HEK293 (cell line): ENCODE results near the gene EIF4EBP2.

Experiments used
- CTCF ChIA-PET: fragments of 350-600 bp; formaldehyde crosslinking; extraction: SDS; loops from one replicate; lab custom pipeline; 2021; ENCODE audit warnings: antibody characterized with exemption; lab: Yijun Ruan, JAX
- POLR2A ChIA-PET: fragments of 300-600 bp; formaldehyde crosslinking; extraction: SDS; loops from one replicate; lab custom pipeline; 2020; ENCODE audit warnings: antibody characterized with exemption, inconsistent platforms; lab: Yijun Ruan, JAX
- H3K27ac ChIP-seq: fragments of 200-500 bp; sonication (Bioruptor generic); 2 replicates; pipeline ENCODE4 v1.5.1; 2014; ENCODE audit warnings: low read depth, low read length, control low read depth, inconsistent platforms; ENCODE audit errors: extremely low read depth
- H3K36me3 ChIP-seq, 2 experiments: fragments of 200-500 bp in 1 of 2; sonication (Bioruptor generic) in 1 of 2; 1 replicate in 1 of 2; 2 replicates in 1 of 2; pipeline ENCODE4 v1.5.1; 2014 to 2017; ENCODE audit warnings: inconsistent platforms in 2 of 2, low read length in 2 of 2; ENCODE audit not compliant: control insufficient read depth in 2 of 2, insufficient read depth in 1 of 2
- H3K4me1 ChIP-seq: fragments of 200-500 bp; sonication (Bioruptor generic); 2 replicates; pipeline ENCODE4 v1.5.1; 2014; ENCODE audit warnings: mild to moderate bottlenecking, low read length, inconsistent platforms; ENCODE audit not compliant: control insufficient read depth, insufficient read depth
- H3K4me3 ChIP-seq: 2 replicates; pipeline ENCODE4 v1.5.1; 2011; ENCODE audit warnings: low read depth, mild to moderate bottlenecking, control low read depth, low read length, moderate library complexity
- H3K9me3 ChIP-seq: fragments of 200-500 bp; sonication (Bioruptor generic); 2 replicates; pipeline ENCODE4 v1.5.1; 2014; ENCODE audit warnings: low read depth, low read length, inconsistent platforms; ENCODE audit not compliant: control insufficient read depth, insufficient read depth
- BCL11B ChIP-seq: fragments of 450-650 bp; formaldehyde crosslinking; IDR thresholded peaks from 2 replicates; pipeline ENCODE4 v1.5.1; 2016; ENCODE audit warnings: low read depth, missing biosample characterization, missing genetic modification characterization
- KLF9 ChIP-seq: fragments of 450-650 bp; formaldehyde crosslinking; IDR thresholded peaks from 2 replicates; pipeline ENCODE4 v1.5.1; 2016; ENCODE audit warnings: missing biosample characterization, missing genetic modification characterization, low read depth
- OSR2 ChIP-seq: fragments of 450-650 bp; formaldehyde crosslinking; IDR thresholded peaks from 2 replicates; pipeline ENCODE4 v1.5.1; 2016; ENCODE audit warnings: missing biosample characterization, missing genetic modification characterization
- SCRT1 ChIP-seq: fragments of 450-650 bp; formaldehyde crosslinking; IDR thresholded peaks from 2 replicates; pipeline ENCODE4 v1.5.1; 2016; ENCODE audit warnings: missing biosample characterization, missing genetic modification characterization, borderline replicate concordance
- ZNF121 ChIP-seq: fragments of 450-650 bp; formaldehyde crosslinking; IDR thresholded peaks from 2 replicates; pipeline ENCODE4 v1.5.1; 2016; ENCODE audit warnings: missing biosample characterization, missing genetic modification characterization
- ZNF132 ChIP-seq: fragments of 450-650 bp; formaldehyde crosslinking; IDR thresholded peaks from 2 replicates; pipeline ENCODE4 v1.5.1; 2017; ENCODE audit warnings: missing biosample characterization, missing genetic modification characterization, borderline replicate concordance
- ZNF138 ChIP-seq: fragments of 450-650 bp; formaldehyde crosslinking; IDR thresholded peaks from 2 replicates; pipeline ENCODE4 v1.5.1; 2016; ENCODE audit warnings: missing biosample characterization, missing genetic modification characterization, borderline replicate concordance
- ZNF2 ChIP-seq: fragments of 450-650 bp; formaldehyde crosslinking; IDR thresholded peaks from 2 replicates; pipeline ENCODE4 v1.5.1; 2016; ENCODE audit warnings: missing biosample characterization, missing genetic modification characterization
- ZNF239 ChIP-seq: fragments of 450-650 bp; formaldehyde crosslinking; IDR thresholded peaks from 2 replicates; pipeline ENCODE4 v1.5.1; 2016; ENCODE audit warnings: missing biosample characterization, missing genetic modification characterization
- ZNF302 ChIP-seq: fragments of 450-650 bp; formaldehyde crosslinking; IDR thresholded peaks from 2 replicates; pipeline ENCODE4 v1.5.1; 2016; ENCODE audit warnings: missing biosample characterization, missing genetic modification characterization, low read depth
- ZNF350 ChIP-seq: fragments of 450-650 bp; formaldehyde crosslinking; IDR thresholded peaks from 2 replicates; pipeline ENCODE4 v1.5.0; 2017; ENCODE audit warnings: missing biosample characterization, mild to moderate bottlenecking, missing genetic modification characterization
- ZNF600 ChIP-seq: fragments of 450-650 bp; formaldehyde crosslinking; IDR thresholded peaks from 2 replicates; pipeline ENCODE4 v1.5.1; 2016; ENCODE audit warnings: missing biosample characterization, missing genetic modification characterization
- ZNF621 ChIP-seq: fragments of 450-650 bp; formaldehyde crosslinking; IDR thresholded peaks from 2 replicates; pipeline ENCODE4 v1.5.1; 2017; ENCODE audit warnings: missing biosample characterization, missing genetic modification characterization
- ZNF623 ChIP-seq: fragments of 450-650 bp; formaldehyde crosslinking; IDR thresholded peaks from 2 replicates; pipeline ENCODE4 v1.5.1; 2016; ENCODE audit warnings: missing biosample characterization, missing genetic modification characterization
- ZNF701 ChIP-seq: fragments of 450-650 bp; formaldehyde crosslinking; IDR thresholded peaks from 2 replicates; pipeline ENCODE4 v1.5.1; 2016; ENCODE audit warnings: missing biosample characterization, missing genetic modification characterization
- ZNF791 ChIP-seq: fragments of 450-650 bp; formaldehyde crosslinking; IDR thresholded peaks from 2 replicates; pipeline ENCODE4 v1.5.1; 2016; ENCODE audit warnings: missing biosample characterization, missing genetic modification characterization
- TF ChIP-seq, protein P1 (sequence below): fragments of 450-650 bp; formaldehyde crosslinking; IDR thresholded peaks from 2 replicates; pipeline ENCODE4 v1.5.1; 2016; ENCODE audit warnings: missing biosample characterization, missing genetic modification characterization

EIF4EBP2 gene

DNA sequence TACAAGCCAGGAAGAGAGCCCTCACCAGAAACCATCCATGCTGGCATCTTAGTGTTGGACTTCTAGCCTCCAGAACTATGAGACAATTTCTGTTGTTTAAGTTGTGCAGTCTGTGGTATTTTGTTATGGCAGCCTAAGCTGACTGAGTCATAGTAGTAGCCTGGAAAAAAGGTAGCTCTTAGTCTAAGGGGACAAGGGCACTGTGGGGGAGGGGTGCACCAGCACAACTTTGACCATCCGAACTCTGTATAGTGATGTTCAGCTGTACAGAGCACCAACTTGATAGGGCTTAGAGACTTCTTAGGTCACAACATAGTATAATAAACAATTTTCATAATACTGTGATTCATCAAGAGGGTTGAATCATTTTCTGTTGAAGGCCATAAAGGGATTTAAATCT is 14.3 kb downstream of the EIF4EBP2 start:
- no peaks in the 10 kb centered on the region for H3K9me3 ChIP-seq
- peak; percentile 69 for TF ChIP-seq ZNF600 (tag by site-specific recombination)
- 0 out of 2 replicates have a peak, but pooled peaks have one; percentile 14 for TF ChIP-seq OSR2 (tag by site-specific recombination)
- TF ChIP-seq ZNF138 (tag by site-specific recombination) = no peak
- TF ChIP-seq, all 188 proteins: peak for 2
- H3K4me3 ChIP-seq = no peak overlapping the region
- peaks cover 21 to 37% of the 10 kb centered on the region in 2 experiments for H3K36me3 ChIP-seq
- POLR2A ChIA-PET = interaction anchor here (1.0 to 1.6 kb wide), 2 partner anchors 9 to 14 kb away, joined by 3 to 10 read pairs; partner anchors contain the start of gene EIF4EBP2
- no peak overlapping the region for H3K27ac ChIP-seq
- CTCF ChIA-PET = interaction anchor here (0.7 to 1.0 kb wide), 2 partner anchors 13 to 31 kb away, joined by 4 to 5 read pairs; no protein-coding TSS in a partner anchor
- 0 out of 2 replicates have a peak, but pooled peaks cover 2% of the 10 kb centered on the region for H3K4me1 ChIP-seq

- ChIA-PET POLR2A (interaction anchor here (1.0 to 1.6 kb wide), 2 partner anchors 9 to 14 kb away, joined by 3 to 10 read pairs; partner anchors contain the start of gene EIF4EBP2), CTCF (interaction anchor here (0.7 kb wide), 1 partner anchor 14 kb away, joined by 5 read pairs; no protein-coding TSS in a partner anchor)
- 0 out of 2 replicates have a peak, but pooled peaks cover 2% of the 10 kb centered on the region for H3K4me1 ChIP-seq
- no peak overlapping the region for H3K4me3 ChIP-seq
- H3K9me3 ChIP-seq = no peaks in the 10 kb centered on the region
- peaks cover 25 to 42% of the 10 kb centered on the region in 2 experiments for H3K36me3 ChIP-seq
- no peak overlapping the region for H3K27ac ChIP-seq
- TF ChIP-seq KLF9 (no peak), ZNF121 (tag by site-specific recombination) (peak; percentile 83; the same call in 1 of the 2 replicates), ZNF350 (tag by site-specific recombination) (no peak), ZNF302 (tag by site-specific recombination) (no peak), BCL11B (tag by site-specific recombination) (no peak), ZNF621 (no peak)
- TF ChIP-seq, protein P1, sequence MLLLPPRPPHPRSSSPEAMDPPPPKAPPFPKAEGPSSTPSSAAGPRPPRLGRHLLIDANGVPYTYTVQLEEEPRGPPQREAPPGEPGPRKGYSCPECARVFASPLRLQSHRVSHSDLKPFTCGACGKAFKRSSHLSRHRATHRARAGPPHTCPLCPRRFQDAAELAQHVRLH = no peak
- TF ChIP-seq, all 188 proteins: peak for 1
These were observed 14.8 kb downstream of the EIF4EBP2 start for GRCh38 chr10:70418713-70419112.

GRCh38 chr10:70424320-70424719 is 20.4 kb downstream of the EIF4EBP2 start:
- Histone ChIP-seq H3K4me1 (no peaks in the 10 kb centered on the region), H3K9me3 (no peaks in the 10 kb centered on the region), H3K27ac (no peak overlapping the region), H3K4me3 (no peak overlapping the region), H3K36me3 (peaks cover 46 to 94% of the 10 kb centered on the region in 2 experiments)
- no peak for TF ChIP-seq ZNF791 (tag by site-specific recombination)
- ChIA-PET POLR2A (no interaction called here), CTCF (interaction anchor here (0.6 to 1.1 kb wide), 4 partner anchors 11 to 342 kb away, joined by 3 to 4 read pairs (median 4); no protein-coding TSS in a partner anchor)

DNA sequence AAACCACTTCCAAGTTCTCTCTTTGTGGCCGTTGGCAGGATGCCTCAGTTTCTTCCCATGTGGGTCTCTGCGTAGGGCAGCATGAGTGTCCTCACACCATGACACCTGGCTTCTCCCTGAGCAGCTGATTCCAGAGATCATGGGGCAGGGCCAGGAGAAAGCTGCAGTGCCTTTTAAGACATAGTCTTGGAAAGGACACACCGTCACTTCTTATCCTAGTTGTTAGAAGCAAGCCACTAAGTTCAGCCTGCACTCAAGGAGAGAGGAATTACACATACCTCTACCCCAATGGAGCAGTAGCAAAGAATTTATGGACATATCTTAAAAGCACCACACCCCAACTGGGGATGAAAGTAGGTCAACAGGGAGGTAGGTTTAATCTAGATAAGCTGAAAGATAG is 21.2 kb downstream of the EIF4EBP2 start:
- no peak for TF ChIP-seq ZNF701 (tag by site-specific recombination)
- TF ChIP-seq SCRT1 (tag by site-specific recombination) = no peak
- TF ChIP-seq ZNF623 (tag by site-specific recombination) = no peak
- no peak for TF ChIP-seq ZNF132 (tag by site-specific recombination)
- no peak for TF ChIP-seq ZNF239 (tag by site-specific recombination)
- no peak for TF ChIP-seq ZNF2 (tag by site-specific recombination)
- POLR2A ChIA-PET = interaction anchor here (0.6 to 1.3 kb wide), 2 partner anchors 21 to 799 kb away, joined by 3 to 5 read pairs; partner anchors contain the start of gene EIF4EBP2
- H3K36me3 ChIP-seq = peaks cover 50 to 94% of the 10 kb centered on the region in 2 experiments

More for the DNA sequence above, 21.2 kb downstream of the EIF4EBP2 start:
- CTCF ChIA-PET = interaction anchor here (0.8 kb wide), 1 partner anchor 15 kb away, joined by 3 read pairs; no protein-coding TSS in a partner anchor
- H3K4me1 ChIP-seq = no peaks in the 10 kb centered on the region
- H3K27ac ChIP-seq = no peak overlapping the region
- H3K9me3 ChIP-seq = no peaks in the 10 kb centered on the region
- H3K4me3 ChIP-seq = no peak overlapping the region
